Coronary artery (tissue), 2 donors: ENCODE measurements around the gene KLRC4.
A peak's percentile ranks its signal among the peaks of the same experiment; 100 is the strongest.

Source experiments
- DNase-seq: peaks from one replicate; pipeline ENCODE4 v3.0.0-alpha.2; 2017; ENCODE audit warnings: low spot score
- H3K27ac ChIP-seq, 2 donors: fragments of 200-600 bp; sonication (generic); one replicate each; pipeline ENCODE4 v1.5.1; 2016 to 2019
- H3K4me3 ChIP-seq: fragments of 200-600 bp; sonication (generic); 2 replicates; pipeline ENCODE4 v1.5.1; 2016; ENCODE audit warnings: mild to moderate bottlenecking, moderate library complexity
- TF ChIP-seq, protein P1 (sequence below): fragments of 200-600 bp; sonication (generic); IDR thresholded peaks from one replicate; pipeline ENCODE4 v1.5.1; 2019; ENCODE audit warnings: antibody characterized with exemption

Gene KLRC4

DNA sequence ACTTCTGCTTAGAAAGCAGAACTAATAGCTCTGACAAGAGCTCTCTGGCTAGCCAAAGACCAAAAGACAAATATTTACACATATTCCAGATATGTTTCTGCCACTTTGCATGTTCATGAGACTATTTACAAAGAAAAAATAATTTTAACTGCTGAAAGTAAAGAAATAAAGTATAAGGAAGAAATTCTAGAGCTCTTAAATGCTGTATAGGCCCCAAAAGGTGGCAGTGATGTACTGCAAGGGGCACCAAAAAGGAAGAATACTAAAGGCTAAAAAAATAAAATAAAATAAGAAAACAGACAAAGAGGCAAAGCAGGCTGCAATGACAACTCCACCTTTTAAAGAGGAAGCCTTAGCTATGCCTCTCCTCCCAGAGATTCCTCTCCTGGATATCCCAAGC is 42.7 kb downstream of the KLRC4 start:
- Histone ChIP-seq H3K27ac (peak overlapping the region; percentile 85 to 95), H3K4me3 (no peak overlapping the region)
- no peak for DNase-seq
- TF ChIP-seq, protein P1, sequence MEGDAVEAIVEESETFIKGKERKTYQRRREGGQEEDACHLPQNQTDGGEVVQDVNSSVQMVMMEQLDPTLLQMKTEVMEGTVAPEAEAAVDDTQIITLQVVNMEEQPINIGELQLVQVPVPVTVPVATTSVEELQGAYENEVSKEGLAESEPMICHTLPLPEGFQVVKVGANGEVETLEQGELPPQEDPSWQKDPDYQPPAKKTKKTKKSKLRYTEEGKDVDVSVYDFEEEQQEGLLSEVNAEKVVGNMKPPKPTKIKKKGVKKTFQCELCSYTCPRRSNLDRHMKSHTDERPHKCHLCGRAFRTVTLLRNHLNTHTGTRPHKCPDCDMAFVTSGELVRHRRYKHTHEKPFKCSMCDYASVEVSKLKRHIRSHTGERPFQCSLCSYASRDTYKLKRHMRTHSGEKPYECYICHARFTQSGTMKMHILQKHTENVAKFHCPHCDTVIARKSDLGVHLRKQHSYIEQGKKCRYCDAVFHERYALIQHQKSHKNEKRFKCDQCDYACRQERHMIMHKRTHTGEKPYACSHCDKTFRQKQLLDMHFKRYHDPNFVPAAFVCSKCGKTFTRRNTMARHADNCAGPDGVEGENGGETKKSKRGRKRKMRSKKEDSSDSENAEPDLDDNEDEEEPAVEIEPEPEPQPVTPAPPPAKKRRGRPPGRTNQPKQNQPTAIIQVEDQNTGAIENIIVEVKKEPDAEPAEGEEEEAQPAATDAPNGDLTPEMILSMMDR: no peak

GRCh38 chr12:10365696-10366405 is 43.7 kb downstream of the KLRC4 start:
- H3K4me3 ChIP-seq: peak overlapping the region; percentile 85
- peak overlapping the region; percentile 85 to 95 for H3K27ac ChIP-seq
- no peak for DNase-seq
- TF ChIP-seq, protein P1: no peak

- Histone ChIP-seq H3K4me3 (peak overlapping the region; percentile 85), H3K27ac (peak overlapping the region; percentile 85 to 95)
- TF ChIP-seq, protein P1: no peak
- DNase-seq: no peak
Observed at GRCh38 chr12:10364815-10365622, 44.5 kb downstream of the KLRC4 start.

GRCh38 chr12:10363914-10364814 is 45.4 kb downstream of the KLRC4 start:
- DNase-seq: no peak
- TF ChIP-seq, protein P1: no peak
- H3K4me3 ChIP-seq: peak overlapping the region; percentile 85
- H3K27ac ChIP-seq: peak overlapping the region; percentile 85 to 95

DNA sequence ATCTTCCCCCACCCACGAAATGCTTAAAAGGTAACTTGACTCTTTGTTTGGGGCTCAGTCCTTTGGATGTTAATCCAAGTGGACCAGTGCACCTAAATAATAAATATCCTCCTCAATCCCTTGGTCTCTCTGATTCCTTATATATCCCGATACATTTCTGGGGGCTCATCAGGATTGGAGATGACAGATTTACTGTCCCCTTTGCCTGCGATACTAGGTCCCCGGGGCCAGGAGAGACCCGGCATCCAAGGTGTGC is 46.0 kb downstream of the KLRC4 start:
- peak overlapping the region; percentile 85 to 95 for H3K27ac ChIP-seq
- DNase-seq: no peak
- peak overlapping the region; percentile 85 for H3K4me3 ChIP-seq
- TF ChIP-seq, protein P1: no peak

- no peak for DNase-seq
- H3K27ac ChIP-seq: peak overlapping the region; percentile 6 to 95
- TF ChIP-seq, protein P1: no peak
- peak overlapping the region; percentile 85 for H3K4me3 ChIP-seq
Observed at GRCh38 chr12:10362828-10363657, 46.5 kb downstream of the KLRC4 start.
